IPS-NIHi7 (cell line): ENCODE measurements around the gene KLK6.

Source experiments
- DNase-seq: peaks from one replicate; pipeline ENCODE4 v3.0.0; 2012; ENCODE audit warnings: mixed read lengths; ENCODE audit errors: extremely low spot score

The KLK6 gene

GRCh38 chr19:50910722-50911121 is 58.7 kb downstream of the KLK6 start:
- no peak for DNase-seq

GRCh38 chr19:50909240-50910070 is 59.9 kb downstream of the KLK6 start:
- DNase-seq, result peak; percentile 99
